ENCODE data around the gene CENPB.
A peak's percentile ranks its signal among the peaks of the same experiment; 100 is the strongest.
"Not testable (repeated sequence)": the region's sequence is repeated elsewhere in the genome, so short reads cannot be mapped to it uniquely, and the experiment has no call there.

Gene CENPB

GRCh38 chr20:3811467-3812258 is 25.1 kb upstream of the CENPB start:
- peak; percentile 89 for DNase-seq (ENCODE audit: low read depth)

DNA sequence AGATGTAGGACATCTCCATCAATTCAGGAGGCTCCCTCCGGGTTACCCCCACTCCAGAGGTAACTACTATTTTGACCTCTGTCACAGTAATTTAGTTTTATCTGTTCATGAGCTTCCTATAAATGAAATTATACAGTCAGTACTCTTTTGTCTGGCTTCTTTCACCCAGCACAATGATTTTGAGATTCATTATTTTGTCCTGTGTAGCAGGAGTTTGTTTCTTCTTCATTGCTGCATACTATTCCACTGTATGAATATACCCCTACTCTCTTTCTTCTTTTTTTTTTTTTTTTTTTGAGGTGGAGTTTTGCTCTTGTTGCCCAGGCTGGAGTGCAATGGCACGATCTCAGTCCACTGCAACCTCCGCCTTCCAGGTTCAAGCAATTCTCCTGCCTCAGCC is 22.0 kb upstream of the CENPB start:
- DNase-seq (ENCODE audit: low read depth), result no peak

DNA sequence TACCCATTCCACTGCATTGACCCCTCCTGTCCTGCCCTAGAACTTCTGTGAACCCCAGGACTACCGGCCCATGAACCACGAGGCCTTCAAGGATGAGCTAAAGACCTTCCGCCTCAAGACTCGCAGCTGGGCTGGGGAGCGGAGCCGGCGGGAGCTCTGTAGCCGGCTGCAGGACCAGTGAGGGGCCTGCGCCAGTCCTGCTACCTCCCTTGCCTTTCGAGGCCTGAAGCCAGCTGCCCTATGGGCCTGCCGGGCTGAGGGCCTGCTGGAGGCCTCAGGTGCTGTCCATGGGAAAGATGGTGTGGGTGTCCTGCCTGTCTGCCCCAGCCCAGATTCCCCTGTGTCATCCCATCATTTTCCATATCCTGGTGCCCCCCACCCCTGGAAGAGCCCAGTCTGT is 18.2 kb upstream of the CENPB start:
- DNase-seq (ENCODE audit: low read depth), result no peak

GRCh38 chr20:3804254-3804751 is 17.8 kb upstream of the CENPB start:
- no peak for DNase-seq (ENCODE audit: low read depth)

DNA sequence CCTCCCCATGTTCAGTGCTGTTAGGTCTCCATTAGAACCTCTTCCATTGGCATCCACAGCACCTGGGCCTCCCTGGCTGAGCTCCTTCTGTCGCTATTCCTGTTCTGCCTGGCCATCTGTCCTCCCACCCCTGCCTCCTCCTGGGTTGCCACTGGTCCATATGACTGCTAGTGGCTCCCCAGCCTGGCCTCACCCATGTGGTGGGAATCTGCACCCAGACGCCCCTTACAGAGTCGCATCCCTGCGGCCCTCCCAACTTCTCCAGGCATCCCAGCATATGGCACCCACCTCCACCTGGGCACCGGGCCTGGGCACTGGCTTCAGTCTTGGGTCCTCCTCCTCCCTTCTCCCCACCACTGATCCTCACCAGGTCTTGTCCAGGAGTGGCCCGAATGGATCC is 17.3 kb upstream of the CENPB start:
- DNase-seq (ENCODE audit: low read depth), result no peak

GRCh38 chr20:3803289-3803688 is 16.7 kb upstream of the CENPB start:
- DNase-seq (ENCODE audit: low read depth), result no peak

DNA sequence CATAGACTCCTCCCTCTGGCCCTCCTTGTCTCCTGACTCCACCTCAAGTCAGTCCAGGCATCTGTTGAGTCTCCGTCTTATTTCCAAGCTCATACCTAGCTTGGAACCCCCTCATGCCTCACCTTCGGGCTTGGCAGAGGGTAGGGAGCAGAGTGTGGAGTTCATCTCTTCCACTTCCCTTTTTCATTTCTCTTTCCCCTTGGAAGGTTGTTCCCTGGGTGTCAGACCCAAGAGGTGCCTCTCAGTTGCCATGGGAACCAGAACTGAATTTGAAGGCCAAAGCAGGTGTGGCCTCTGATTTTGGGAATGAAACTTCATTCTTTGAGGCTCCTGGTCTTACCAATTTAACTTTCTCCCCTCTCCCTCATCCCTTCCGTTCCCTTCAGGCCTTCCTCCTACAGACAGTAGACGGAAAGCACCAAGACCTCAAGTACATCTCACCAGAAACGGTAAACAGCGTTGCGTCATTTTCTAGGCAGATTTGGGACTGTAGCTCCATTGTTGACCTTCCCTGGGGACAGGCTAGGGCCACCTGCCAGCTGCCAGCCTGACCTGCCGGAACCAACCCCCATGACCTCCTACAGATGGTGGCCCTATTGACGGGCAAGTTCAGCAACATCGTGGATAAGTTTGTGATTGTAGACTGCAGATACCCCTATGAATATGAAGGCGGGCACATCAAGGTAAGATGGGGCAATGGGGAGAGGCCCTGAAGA is 16.1 kb upstream of the CENPB start:
- no peak for DNase-seq (ENCODE audit: low read depth)

- DNase-seq (ENCODE audit: low read depth), result no peak
These were observed 15.3 kb upstream of the CENPB start for GRCh38 chr20:3801846-3802245.

- no peak for DNase-seq (ENCODE audit: low read depth)
These were observed 14.8 kb upstream of the CENPB start for GRCh38 chr20:3801299-3801698.

- DNase-seq (ENCODE audit: low read depth), result no peak
These were observed 14.3 kb upstream of the CENPB start for GRCh38 chr20:3800878-3801260.

GRCh38 chr20:3800256-3800877 is 13.8 kb upstream of the CENPB start:
- no peak for DNase-seq (ENCODE audit: low read depth)

- DNase-seq (ENCODE audit: low read depth), result no peak
These were observed 12.3 kb upstream of the CENPB start for GRCh38 chr20:3798908-3799248.

DNA sequence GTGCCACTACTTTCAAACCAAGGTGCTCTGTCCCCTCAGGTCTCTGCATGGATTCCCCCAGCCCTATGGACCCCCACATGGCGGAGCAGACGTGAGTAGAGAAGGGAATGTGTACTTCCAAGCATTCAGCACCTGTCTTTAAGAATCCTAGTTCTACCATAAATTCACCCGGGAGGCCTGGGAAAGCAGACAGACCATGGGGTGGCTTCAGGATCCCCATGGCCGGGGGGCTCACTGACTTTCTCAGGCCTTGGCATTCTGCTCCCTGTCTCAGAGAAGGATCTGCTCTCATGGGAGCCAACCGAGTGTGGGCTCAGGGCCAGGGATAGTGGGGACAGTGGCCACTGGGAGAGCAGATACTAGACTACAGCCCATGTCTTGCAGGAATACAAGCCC is 11.8 kb upstream of the CENPB start:
- no peak for DNase-seq (ENCODE audit: low read depth)

- no peak for DNase-seq (ENCODE audit: low read depth)
These were observed 11.2 kb upstream of the CENPB start for GRCh38 chr20:3797592-3798372.

DNA sequence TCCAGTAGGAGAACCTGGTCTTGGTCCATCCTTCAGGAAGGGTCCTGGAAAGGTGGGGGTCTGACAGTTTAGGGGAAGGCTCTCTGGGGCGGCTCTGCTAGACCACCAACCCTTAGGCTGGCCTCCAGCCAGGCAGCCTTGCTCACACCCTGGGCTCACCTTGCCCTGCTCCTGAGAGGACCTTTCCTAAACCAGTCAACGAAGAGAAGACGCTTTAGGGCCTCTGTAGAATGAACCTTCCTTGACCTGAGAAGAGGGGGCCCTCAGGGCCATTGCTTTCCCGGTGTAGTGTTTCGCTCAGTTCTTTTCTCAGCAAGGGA is 10.6 kb upstream of the CENPB start:
- no peak for DNase-seq (ENCODE audit: low read depth)

- DNase-seq (ENCODE audit: low read depth), result no peak
These were observed 10.1 kb upstream of the CENPB start for GRCh38 chr20:3796477-3797225.

GRCh38 chr20:3795511-3796468 is 9.2 kb upstream of the CENPB start, which contains the start of gene CDC25B:
CDC25B (plus strand) TSS chr20:3796310; CDS start chr20:3796532, 222 bp downstream.
- DNase-seq (ENCODE audit: low read depth), result peak; percentile 82

- DNase-seq (ENCODE audit: low read depth), result no peak
These were observed 8.3 kb upstream of the CENPB start for GRCh38 chr20:3794701-3795420.

DNA sequence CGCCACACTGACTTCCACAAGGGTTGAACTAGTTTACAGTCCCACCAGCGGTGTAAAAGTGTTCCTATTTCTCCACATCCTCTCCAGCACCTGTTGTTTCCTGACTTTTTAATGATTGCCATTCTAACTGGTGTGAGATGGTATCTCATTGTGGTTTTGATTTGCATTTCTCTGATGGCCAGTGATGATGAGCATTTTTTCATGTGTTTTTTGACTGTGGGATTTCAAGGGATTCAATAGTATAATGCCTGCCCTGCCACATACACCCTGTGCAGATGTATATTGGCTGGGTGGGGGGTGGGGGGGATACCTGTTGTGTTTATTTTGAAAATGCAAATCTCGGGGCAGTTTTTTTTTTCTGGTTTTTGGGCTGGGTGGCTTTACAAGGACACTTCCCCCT is 7.6 kb upstream of the CENPB start:
- not testable (repeated sequence) for DNase-seq (ENCODE audit: low read depth)

- not testable (repeated sequence) for DNase-seq (ENCODE audit: low read depth)
These were observed 2.7 kb upstream of the CENPB start for GRCh38 chr20:3789201-3789600.

Measured in activated T-helper 9 cell treated with anti-CD3 and anti-CD28 coated beads, Interleukin-2, amount 50 U/mL, for 16 hours (primary cell).